Dermis microvascular lymphatic vessel endothelial cell (primary cell): ENCODE results near the gene HECW1. TPM values are rescaled to one million over a fixed set of nuclear protein-coding genes. Genes with fewer than 3 reads are reported as not detected.

Source experiments
- DNase-seq, 2 donors: peaks; one replicate each; pipeline versions ENCODE4 v3.0.0 to v3.0.0-alpha.2; 2010; ENCODE audit warnings: low read depth in 2 of 2
- total RNA-seq: library from RNA; depleted of rRNA; stranded (reverse); fragments of >200 nt; gene quantifications from 2 replicates; pipeline ENCODE4 v1.2.1, GENCODE V29; 2014

The HECW1 gene
- total RNA-seq, 1 donor from 2014 or later, result not detected

DNA sequence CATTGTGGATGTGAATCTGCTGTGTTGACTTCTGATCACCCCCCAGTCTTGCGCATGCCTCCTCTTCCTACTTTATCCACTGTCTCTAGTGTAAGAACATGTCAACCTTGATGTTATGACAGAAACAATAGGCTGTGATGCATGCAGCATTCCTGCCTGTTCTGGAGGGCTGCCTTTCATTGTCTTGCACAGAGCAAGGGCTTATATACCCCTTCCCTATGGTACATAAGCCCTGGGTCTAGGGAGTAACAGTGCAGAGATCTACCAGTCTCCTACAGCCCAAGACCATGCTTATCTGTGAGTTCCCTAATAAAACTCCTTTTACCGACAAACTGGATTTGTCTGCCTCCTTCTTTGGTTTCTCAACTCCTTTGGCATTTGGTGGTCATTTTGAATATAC, 293.5 kb downstream of the HECW1 start:
- DNase-seq, result no peak

DNA sequence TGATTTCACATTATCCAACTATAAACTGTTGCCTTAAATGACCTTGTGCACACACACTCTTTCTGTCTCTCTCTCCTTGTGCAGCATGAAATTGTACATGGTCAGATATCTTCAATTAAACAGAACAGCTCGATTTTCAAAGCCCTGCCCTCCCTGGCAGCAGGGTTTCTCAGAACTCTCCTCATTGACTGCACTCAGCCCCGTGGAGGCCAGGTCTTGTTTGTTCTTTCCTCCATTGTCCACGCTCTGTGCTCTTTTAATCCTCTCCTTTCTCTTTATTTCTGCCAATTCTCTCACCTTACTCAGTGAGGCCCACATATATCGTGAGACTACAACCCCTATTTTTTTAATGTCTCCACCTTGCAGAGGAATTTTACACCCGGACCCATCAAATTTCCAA, 294.5 kb downstream of the HECW1 start:
- DNase-seq, result no peak

DNA sequence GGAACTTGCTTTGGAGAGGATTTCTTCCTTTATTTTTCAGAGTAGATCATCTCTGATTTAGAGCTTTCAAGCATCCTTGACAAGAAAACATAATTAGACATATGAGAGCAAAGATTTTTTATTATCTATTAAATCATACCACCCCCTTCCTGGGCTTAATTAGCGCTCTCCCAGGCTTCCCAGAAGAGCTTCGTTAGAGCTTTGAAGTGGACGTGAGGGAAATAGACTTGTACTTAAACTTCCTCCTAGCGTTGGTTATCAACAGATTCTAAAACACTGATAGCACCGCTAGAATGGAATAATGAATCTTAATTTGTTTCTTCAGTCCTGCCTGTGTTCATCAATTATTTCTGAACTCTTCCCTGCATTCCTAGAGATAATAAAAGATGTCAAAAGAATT, 296.5 kb downstream of the HECW1 start:
- no peak for DNase-seq

DNA sequence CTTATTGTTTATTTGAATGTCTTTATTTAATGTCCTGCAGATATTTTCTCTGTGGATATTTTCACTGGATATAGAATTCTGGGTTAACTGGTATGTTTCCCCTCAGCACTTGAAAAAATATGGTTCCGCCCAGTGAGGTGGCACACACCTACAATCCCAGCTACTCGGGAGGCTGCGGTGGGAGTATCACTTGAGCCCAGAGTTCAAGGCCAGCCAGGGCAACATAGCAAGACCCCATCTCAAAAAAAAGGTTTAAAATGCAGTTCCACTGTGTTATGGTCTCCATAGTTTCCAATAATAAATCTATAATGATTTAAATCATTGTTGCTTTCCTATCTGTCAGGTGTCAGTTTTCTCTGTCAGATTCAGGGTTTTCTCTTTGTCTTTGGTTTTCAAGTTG, 305.0 kb downstream of the HECW1 start:
- no peak for DNase-seq

DNA sequence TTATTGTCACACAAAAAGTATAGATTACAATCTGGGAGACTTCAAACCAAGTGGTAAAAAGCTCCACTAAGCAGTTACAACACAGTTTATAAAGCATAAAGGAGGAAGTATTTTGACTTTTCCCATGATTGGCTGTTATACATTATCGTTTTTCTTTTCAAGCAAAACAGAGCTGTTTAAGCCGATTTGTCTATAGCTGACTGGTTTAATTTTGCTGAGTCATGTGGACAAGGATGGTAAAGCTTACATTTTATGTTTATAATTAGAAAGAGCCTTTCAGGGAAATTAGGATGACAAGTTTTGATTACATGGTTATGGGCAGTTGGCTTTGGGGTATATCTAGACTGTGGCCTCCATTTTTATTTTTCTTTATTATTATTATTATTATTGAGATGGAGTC, 318.0 kb downstream of the HECW1 start:
- DNase-seq, result no peak

DNA sequence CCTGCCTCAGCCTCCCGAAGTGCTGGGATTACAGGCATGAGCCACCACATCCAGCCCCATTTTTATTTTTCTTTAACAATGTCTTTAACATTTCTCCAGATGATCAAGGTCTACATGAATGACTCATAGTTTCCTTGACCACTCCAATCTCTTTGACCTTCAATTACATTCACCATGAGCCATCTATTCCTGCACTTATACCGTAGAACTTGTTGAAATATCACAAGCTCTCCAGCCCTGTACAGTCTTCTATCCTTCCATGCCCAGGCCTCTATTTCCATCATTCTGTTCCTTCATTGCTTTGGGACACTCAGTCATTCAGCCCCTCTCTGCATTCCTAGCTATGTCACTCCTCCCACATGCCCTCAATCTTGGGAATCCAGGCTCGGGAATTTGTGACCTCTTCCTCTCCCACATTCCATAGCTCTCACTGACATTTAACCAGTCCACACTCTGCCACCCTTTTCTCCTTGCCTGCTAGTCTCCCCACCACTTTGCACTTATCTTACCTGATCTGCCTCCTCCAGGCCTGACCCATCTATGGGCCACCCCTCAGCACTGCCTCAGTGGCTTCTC, 318.7 kb downstream of the HECW1 start:
- no peak for DNase-seq

DNA sequence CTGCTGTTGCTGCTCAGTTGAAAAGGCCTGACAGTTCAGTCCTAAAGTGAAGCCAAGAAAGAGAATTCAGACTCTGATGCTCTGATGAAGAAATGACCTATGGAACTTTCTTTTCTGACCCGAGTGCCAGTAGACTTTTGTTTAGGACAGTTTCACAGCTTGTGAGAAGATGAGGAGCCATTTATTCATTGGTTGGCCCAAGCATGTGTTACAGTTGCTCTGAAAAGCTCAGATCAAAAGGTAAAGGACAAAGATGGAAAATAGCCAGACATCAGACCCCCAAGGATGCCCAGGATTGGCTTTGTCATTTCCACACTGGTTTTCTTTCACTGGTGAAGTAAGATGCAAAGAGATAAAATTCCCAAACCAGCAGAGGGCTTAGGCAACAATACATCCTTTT, 321.2 kb downstream of the HECW1 start:
- DNase-seq, result no peak

DNA sequence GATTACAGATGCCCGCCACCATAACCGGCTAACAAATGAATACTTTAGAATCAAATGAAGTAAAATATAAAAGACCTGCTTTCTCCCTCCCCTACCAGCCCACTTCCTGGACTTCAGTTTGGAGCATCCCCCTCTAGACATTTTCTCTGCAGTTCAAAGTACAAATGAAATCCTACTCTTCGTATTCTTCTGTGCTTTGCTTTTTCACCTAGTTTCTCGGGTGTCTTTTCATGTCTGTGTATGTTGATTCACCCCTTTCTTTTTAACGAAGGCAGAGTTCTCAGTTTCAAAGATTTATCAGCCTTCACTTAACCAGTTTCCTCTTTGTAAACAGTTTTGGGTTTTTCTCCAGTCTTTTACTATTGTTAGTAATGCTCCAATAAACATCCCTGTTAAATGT, 324.6 kb downstream of the HECW1 start:
- DNase-seq, result no peak

DNA sequence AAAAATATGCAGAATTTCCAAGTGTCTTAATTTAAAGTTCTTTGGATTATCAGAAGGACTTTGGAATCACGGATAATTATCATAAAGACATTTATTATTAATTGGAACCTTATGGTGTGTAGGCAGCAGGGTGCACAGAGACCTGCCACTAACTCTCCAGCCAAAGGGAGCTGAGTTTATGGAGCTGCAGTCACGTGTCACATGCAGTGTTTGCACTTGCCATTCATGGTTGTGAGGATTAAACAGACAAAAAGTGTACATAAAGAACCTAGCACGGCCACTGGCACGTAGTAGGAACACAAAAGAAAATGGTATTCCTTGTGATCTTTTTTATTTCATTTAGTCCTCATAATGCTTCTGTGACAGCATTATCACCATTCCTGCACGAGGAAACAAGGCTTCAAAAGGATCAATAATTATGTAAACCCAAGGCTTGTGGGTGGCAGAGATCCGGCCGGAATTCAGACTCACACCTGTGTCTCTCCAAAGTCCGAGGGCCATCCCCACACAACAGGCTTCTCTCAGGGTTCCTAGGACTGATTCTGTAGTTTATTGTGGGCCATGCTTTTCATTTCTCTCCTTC, 326.5 kb downstream of the HECW1 start:
- DNase-seq, result no peak

DNA sequence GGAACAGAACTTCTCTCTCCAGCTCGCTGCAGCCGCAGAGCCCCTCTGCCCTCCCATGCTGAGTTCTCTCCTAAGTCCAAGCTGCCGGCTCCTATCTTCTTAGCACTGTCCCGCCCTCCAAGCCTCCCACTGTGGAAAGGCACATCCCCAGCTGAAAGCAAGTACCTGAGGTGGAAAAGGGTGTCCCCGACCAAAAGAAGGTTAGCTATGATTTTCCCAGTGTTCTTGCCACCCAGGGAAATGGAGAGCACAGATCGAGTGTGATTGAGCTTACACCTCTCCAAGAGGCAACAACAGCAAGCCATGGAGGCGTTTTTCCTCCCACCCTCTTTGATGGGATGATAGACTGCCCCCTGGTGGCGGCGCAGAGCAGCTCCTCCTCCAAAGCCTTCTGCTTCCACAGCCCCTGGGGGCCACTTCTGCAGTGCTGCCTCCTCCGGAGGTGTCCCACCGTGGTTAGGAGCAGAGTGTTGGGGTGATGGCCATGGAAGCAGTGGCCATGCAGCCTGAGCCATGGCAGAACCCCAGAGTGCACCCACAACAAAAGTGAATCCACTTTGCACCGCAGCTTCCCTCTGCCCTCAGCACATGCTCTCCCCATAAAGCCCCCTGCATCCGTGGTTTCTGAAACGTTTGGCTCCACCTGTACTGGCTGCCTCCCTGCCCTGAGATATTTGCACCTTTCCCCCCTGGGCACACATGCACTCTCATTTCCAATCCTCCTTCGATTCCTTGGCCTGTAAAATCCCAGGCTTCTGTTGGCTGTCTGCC, 327.4 kb downstream of the HECW1 start:
- DNase-seq, result peak; percentile 6 to 55

DNA sequence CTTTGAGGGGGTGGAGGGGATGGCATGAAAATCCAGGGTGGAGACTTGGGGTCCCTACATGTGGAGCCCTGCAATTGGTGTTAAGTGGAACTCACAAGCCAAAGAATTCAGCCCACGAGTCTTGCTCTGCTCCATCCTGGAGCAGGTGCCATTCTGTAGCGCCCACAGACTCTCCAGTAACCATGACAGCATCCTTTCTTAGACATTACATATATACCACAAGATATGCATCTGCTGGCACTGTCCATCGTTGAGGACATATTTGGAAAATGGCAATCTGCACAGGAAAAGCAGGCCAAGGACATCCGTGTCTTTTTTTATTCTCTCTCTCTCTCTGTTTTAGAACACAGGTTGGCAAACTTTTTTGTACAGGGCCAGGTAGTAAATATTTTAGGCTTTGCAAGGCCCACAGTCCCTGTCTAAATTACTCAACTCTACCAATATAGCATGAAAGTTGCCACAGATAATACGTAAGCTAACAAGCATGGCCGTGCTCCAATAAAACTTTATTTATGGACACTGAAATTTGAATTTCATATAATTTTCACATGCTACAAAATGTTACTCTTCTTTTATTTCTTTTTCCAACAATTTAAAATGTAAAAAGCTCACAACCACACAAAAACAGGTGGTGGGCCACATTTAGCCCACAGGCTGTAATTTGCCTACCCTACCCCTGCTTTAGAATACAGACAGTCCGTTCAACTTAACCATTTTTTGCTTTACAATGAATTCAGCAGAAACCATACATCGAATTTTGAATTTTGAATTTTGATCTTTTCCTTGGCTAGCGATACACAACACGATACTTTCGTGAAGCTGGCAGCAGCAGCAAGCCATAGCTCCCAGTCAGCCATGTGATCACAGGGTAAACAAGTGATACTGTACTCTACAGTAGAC, 329.0 kb downstream of the HECW1 start:
- DNase-seq, result no peak

DNA sequence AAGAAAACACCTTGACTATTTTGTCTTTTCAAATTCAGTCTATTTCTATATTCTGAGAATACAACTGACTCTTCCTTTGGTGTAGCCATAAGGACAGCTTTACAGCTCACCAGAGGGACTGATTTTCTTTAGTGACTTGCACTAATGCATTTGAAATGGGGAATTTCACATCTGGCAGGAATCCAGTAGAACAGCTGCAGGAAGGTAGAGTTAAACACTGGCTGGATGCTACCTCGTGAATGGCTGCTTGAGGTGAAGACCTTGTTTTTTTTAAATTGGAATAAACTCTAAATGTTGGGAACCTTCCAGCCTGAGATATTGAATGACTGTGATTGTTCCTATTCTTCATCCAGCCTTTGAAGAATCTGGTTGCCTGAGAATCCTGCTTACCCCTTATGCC, 330.9 kb downstream of the HECW1 start:
- DNase-seq, result no peak

DNA sequence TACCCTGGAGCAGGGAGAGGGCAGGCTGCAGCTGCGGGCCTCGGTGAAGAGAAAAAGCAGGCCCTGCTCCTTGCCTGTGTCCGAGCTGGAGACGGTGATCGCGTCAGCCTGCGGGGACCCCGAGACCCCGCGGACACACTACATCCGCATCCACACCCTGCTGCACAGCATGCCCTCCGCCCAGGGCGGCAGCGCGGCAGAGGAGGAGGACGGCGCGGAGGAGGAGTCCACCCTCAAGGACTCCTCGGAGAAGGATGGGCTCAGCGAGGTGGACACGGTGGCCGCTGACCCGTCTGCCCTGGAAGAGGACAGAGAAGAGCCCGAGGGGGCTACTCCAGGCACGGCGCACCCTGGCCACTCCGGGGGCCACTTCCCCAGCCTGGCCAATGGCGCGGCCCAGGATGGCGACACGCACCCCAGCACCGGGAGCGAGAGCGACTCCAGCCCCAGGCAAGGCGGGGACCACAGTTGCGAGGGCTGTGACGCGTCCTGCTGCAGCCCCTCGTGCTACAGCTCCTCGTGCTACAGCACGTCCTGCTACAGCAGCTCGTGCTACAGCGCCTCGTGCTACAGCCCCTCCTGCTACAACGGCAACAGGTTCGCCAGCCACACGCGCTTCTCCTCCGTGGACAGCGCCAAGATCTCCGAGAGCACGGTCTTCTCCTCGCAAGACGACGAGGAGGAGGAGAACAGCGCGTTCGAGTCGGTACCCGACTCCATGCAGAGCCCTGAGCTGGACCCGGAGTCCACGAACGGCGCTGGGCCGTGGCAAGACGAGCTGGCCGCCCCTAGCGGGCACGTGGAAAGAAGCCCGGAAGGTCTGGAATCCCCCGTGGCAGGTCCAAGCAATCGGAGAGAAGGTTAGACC, 332.5 kb downstream of the HECW1 start:
- no peak for DNase-seq

DNA sequence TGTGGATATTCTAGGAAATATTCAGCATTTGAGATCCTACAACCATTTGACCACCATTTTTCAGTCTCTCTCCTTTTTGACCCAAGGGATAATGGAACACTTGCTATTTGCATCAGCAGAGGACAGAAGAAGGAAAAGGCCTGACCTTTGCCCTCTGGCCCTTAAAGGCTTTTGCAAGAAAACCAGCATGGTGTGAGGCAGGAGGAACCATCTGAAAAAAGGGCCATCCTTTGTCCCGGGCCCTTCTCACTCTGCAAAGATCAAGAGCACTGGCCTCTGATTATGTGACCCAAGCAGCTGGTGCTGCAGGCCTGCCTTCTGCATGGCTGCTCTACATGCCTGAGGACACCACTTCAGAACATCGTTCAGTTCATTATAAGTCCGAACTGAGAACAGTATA, 337.1 kb downstream of the HECW1 start:
- no peak for DNase-seq

DNA sequence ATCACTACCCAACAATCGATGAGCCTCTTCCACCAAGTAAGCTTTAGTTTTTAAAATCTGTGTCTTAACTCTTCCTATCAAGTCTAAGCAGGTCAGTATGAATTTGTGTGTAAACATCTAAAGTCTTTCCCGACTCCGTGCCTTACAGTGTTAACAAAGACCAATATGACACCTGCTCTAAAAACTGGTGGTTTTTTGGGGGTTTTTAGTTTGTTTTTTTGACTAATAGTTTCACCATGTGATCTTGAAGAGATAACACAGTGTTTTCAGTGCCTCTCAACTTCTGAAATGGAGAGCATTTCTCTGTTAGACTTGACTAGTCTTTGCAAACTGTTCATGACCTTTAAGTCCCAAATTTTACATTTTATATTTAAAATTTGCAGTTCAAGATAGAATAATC, 338.4 kb downstream of the HECW1 start:
- no peak for DNase-seq

DNA sequence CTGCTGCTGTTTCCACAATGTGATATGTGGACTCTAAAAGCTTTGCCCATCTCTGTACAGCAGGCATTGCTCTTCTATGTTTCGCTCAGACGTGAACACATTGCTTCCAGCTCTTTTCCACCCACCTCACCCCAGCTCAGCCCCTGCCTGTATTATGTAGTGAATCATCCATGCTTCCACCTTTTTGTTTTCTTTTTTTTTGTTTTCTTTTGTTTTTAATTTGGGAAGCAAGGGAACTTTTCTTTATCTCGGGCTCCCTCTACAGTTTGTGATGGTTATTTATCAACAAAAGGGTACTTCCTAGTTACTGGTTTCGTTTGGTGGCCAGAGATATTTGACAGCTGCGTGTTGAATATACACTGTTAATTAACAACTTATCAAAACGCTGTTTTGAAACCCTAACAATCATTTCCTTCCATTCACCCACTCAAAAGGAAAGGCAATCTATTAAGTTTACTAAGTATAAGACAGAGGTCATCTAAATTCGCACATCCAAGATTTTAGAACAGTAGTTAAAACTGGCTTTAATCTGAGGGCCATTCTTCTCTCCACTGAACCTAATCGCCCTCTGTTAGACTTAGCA, 342.6 kb downstream of the HECW1 start:
- DNase-seq, result peak; percentile 41 to 54

DNA sequence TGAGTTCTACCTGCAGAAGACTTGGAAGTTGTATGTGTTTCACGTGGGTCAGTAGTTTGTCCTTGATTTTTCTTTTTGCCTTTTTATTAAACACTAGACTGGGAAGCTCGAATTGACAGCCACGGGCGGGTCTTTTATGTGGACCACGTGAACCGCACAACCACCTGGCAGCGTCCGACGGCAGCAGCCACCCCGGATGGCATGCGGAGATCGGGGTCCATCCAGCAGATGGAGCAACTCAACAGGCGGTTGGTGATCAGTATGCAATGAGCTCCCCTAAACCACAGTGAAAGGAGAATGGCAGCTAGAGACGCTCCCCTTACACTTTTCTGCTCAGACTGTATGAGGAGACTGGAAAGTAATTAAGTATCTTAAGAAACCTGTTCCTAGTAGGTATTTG, 343.8 kb downstream of the HECW1 start:
- DNase-seq, result no peak

DNA sequence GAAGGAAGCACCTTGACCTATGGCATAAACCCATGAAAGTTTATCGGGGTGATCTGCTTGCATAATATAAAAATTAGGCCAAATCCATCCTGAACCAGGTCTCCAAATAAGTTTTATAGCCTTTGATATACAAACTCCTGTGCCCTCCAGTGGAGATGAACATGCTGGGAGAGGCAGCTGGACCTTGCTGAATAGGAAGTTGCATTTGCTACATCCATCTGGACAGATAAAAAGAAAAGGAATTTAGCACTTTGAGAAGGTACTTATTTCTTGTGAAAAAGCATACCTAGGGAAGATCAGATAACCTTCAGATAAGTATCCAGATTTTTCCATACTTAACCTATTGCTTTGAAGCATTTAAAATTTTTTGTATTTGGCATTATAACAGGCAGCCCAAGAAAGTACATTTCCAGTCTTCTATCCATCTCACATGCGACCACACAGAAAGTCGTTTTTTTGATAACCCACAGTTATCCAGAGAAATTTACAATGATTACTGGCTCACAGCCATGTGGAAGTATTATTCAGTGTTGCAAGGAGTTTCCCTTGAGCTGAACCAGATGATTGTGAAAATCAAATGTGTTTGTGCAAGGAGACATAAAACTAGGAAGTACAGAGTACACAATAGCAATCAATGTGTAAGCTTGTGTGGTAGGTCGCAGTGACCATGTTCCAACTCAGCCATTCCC, 346.0 kb downstream of the HECW1 start:
- no peak for DNase-seq

DNA sequence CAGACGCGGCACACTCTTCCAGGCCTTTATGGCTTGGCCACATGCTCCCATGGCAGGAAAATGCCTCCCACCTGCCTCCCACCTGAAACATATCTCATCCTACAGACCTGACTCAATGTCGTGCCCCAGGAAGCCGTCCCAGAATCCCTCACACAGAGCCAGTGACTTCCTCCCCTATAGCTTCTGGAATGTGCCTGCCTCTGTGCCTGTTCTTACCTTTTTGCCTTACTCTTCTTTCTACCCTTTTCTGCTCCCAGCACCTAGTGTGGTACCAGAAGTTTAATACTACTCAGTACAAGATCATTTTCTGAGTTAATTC, 346.5 kb downstream of the HECW1 start:
- DNase-seq, result no peak

DNA sequence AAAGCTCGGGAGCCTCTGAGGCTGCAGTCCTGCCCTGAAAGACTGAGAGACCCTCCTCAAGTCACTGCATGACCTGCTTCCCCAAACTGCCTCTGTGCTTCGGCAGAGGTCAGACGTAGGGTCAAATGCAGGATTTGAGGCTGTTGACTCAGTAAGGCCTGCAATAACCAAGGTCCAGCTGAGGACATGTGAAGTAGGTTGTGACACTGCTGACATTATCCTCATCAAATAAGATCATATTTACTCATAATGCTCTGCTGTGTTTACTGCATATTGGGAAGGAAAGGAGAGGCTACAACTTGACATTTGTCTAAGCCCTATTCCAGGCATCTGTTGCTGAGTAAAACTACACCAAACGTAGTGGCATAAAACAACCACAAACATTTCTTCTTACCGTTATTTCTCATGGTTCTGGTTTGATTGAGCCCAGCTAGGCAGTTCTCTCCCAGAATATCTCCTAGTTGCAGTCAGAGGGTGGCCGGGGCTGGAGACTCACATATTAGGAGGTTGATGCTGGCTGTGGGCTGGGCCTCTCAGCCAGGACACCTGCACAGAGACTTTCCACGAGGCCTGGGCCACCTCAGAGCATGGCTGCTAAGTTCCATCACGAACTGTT, 348.4 kb downstream of the HECW1 start:
- DNase-seq, result no peak
